ENCODE results near the gene TMEM168.

DNA sequence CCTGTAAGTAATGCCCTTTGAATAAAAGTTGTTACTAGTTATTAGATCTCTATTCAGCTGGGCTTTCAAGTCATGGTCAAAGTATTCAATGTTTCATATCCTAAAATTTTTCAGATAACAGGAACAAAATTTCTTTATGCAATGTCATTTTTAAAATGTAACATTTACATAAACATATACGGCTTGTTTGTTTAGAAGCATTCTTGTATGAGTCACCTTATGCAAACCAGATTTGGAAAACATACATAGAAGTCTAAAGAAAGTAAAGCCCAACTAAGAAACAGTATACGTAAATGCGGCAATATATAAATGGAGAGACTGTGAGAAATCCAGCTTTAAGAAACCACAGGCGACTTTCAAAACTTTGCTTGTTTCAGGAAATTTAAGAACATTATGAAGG, 10.5 kb downstream of the TMEM168 start:
- TF ChIP-seq, protein P1, sequence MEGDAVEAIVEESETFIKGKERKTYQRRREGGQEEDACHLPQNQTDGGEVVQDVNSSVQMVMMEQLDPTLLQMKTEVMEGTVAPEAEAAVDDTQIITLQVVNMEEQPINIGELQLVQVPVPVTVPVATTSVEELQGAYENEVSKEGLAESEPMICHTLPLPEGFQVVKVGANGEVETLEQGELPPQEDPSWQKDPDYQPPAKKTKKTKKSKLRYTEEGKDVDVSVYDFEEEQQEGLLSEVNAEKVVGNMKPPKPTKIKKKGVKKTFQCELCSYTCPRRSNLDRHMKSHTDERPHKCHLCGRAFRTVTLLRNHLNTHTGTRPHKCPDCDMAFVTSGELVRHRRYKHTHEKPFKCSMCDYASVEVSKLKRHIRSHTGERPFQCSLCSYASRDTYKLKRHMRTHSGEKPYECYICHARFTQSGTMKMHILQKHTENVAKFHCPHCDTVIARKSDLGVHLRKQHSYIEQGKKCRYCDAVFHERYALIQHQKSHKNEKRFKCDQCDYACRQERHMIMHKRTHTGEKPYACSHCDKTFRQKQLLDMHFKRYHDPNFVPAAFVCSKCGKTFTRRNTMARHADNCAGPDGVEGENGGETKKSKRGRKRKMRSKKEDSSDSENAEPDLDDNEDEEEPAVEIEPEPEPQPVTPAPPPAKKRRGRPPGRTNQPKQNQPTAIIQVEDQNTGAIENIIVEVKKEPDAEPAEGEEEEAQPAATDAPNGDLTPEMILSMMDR (IDR thresholded peaks at IDR 0.05; ENCODE audit: insufficient read depth, low read depth, low read length), result no peak
- no peak for TF ChIP-seq EZH2 (IDR thresholded peaks at IDR 0.05; ENCODE audit: insufficient read depth, low read length)
